HTR-8/SVneo (cell line): ENCODE measurements around the gene FIGN.

Experiments used
- DNase-seq: peaks from one replicate; pipeline ENCODE4 v3.0.0; 2011; ENCODE audit warnings: low spot score, mixed read lengths; ENCODE audit not compliant: insufficient read length
- FAIRE-seq: peaks from 2 replicates; lab custom pipeline; 2011; peaks lifted over from hg19 to GRCh38; lab: Jason Lieb, UNC

Gene FIGN

DNA sequence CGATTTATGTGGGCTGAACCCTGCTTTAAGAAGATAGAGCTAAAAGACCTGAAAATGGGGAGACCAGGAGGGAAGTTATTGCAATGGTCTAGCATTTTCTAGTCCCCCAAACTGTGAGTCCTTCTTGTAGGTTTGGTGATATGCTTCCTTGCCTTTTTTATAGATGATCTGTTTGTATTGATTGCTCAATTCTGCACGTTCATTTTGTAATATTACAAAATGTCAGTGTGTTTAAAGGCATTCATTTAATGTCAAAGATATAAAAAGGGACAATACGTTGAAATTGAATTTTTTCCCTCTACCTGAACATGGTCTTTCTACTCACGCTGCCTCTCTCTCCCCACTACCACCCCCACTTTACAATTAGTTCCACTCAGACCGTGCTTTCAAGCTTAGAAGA, 5.6 kb upstream of the FIGN start:
- DNase-seq (no peak), FAIRE-seq (no peak)

- no peak for DNase-seq
- no peak for FAIRE-seq
These were observed 1.8 kb upstream of the FIGN start for GRCh38 chr2:163737563-163737962.

DNA sequence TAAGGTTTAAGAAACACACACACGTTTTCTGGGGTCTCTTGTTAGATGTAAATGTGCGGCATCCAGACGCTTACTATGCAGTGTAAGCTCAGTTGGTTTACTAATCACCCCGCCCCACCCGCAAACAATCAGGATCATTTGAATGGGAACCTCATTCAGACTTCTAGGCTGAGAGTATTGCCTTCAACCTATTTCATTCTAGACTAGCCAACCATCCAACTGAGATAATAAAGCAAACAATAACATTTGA, 1.3 kb upstream of the FIGN start:
- DNase-seq: no peak
- FAIRE-seq: no peak

DNA sequence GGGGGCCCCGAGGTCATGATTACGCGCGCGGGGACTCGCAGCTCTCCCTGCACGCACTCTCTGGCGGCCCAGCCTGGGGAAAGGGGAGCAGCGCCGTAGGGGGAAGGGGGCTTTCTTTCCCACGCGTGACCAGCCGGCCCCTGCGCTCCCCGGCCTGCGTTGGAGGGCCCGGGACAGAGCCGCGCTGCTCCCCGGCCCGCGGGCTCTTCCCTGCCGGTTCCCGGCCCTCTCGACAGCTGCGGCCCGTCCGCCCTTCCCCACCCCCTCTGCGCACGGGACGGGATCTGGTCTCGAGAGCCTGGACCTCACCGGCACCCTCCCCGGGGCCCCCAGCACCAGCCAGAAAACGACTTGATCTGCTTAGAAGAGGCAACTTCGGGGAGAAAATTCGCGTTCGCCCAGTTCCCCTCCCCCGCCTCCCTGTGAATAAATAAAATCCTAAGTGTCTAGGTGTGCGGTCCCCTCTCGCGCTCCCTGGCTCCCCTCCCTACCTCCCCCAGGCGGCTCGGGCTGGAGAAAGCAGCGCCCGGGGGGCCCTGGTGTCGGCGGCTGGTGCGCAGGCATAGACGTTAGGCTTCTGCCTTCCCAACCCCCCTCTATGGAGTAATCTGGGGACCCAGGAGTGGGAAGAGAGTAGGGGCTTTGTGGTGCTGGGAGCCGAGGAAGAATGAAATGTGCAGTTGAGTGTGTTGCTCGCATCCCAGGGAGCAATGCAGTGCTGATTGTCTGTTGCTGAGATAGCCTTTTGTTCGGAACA, 803 bp upstream of the FIGN start:
- DNase-seq (peak; percentile 55), FAIRE-seq (no peak)

DNA sequence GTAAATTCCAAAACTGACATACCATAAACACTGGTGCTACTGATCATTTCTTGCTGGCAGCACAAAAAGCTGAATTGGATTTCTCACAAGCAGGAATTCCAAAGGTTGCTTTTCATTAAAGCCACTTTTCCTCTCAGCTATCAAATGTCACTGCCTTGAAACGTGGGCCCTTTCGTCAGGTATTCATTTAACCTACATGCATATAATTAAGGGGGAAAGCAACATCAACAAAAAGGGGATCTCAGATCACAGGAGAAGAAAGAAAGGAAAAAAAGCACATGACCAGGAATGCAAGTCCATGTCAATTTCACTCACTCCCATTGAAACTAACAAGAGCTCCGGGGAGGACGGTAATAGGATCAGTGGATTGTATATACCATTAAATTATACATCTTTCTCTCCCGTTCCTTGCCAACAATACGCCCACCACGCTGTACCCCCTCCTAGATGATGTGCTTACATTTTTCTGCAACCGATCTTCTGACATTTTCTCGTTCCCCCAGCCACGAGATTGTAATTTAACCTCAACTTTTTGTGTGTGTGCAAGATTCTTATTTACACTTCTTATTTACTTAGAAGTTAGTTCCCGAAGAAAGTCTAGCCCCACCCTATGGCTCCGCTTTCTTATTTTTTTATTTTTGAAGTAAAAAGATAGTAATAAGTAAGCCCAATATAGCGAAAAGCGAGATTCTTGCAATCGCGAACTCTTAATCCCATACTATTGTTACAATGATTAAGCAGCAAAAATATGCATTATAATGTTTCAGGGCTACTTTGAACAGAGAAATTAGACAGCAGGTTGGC, 725 bp downstream of the FIGN start:
- no peak for FAIRE-seq
- no peak for DNase-seq

DNA sequence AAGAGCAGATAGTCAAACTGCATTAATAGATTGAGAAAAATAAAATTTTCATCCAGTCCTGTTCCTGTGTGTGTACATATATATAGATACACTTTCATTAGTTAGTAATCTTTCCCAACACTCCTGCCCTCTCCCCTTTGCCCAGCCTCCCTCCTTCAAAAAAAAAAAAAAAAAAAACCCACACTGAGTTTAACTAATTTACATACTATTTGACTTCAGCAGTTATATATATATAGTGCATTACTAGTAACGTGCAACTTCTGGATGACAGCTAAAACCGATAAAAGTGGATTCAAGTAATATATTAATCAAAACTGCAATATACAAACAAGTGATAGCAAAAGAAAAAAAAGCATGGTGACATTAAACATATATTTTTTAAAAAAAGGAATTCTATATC, 1.4 kb downstream of the FIGN start:
- DNase-seq (no peak), FAIRE-seq (no peak)

DNA sequence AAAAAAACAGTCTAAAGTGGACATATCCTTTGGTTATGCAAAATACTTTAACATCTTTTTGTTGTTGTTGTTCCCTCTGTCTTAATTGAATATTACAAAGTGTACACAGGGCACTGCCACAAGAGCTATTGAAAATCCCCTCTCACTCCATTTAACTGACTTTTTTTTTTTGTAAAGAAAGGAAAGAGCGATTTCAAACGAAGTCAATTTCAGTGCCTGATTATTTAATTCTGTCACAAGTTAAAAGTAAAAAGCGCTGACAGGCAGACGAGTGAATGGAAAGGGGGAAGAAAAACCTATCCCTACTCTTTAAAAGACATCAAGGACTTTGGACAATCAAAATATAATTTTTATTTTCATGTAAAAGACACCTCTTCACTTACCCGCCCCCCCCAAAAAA, 1.9 kb downstream of the FIGN start:
- FAIRE-seq (no peak), DNase-seq (no peak)

DNA sequence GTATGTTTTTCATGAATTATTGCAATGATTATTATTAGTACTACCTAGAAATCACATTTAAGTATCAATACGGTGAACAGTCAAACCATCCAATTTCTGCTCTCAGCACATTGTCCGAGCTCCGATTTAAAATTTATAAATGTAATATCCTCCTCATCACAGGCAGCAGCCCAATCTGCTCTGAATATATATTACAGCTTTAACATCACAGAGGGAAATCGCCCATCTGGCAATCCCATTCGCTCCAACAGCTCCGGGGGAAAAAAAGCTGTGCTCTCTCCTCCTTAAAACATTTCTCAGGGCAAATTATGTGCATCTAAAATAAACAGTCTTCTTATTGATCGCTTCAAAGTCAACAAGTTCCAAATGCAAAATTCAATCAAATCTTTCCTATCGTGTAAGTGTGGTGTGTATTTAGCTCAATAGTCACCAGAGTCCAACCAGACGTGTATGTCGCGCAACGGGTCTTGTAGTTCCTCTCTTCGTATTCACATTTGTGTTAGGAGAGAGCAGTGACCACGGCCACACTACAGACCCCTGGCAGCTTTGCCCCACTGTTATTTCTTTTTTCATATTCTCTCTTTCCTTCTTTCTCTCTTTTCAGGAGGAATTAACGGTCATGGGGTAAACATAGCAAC, 2.4 kb downstream of the FIGN start:
- FAIRE-seq: no peak
- DNase-seq: no peak

DNA sequence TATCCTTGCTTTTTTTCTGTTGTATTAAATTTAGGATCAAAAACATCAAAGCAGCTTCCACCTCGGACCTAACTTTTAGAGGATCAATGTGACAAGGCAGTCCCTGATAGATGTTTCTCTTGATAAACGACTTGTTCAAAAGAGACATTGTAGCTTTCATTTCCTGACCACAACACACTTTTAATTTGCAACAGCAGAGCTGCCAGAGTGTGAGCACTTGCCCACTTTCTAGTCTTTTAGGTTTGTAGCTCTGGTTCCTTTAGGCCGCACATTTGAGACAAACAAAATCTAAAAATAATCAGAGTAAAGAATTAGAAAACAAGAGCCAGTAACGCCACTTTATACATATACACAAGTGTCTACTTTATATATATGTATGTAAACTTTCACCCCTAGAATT, 3.1 kb downstream of the FIGN start:
- FAIRE-seq (no peak), DNase-seq (no peak)

DNA sequence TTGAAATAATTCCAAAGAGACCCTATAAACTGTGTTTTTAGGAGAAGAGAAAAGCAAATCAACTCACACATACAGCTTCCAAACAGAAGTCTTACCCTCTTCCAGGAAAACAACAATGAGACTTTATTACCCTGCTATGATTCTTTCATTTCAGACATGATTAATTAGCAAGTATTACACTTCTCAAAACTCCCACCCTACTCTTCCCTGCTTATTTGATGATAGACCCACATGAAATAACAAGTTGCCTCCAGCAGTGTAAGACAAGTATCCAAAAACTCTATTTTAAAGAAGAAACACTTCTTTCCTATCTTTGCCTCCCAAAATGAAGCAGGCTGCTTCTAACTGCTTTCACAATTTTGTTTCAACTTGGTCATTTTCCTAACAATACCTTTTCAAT, 4.1 kb downstream of the FIGN start:
- DNase-seq (no peak), FAIRE-seq (no peak)

GRCh38 chr2:163730556-163730955, 5.3 kb downstream of the FIGN start:
- DNase-seq (no peak), FAIRE-seq (no peak)

GRCh38 chr2:163729636-163730273, 6.1 kb downstream of the FIGN start:
- DNase-seq (no peak), FAIRE-seq (no peak)

GRCh38 chr2:163723881-163724280, 11.9 kb downstream of the FIGN start:
- DNase-seq: no peak
- no peak for FAIRE-seq

- DNase-seq (no peak), FAIRE-seq (no peak)
These were observed 12.5 kb downstream of the FIGN start for GRCh38 chr2:163723348-163723747.

DNA sequence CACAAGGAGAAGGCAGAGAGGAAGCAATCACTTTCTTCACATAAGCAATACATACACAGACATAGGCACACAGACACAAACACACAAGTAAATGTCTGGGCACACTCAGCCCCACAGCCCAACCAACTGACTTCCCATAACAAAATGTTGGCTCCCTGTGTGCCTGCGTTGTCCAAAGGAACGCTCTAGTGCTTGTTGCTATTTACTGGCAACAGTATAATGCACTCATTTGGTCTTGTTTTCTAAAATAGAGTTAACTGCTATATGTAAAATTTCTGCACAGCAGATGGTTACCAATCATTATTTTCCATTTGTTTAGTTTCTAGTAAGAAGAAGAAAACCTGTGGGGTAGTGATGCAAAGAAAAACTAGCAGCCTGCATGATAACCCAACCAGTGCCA, 16.5 kb downstream of the FIGN start:
- no peak for DNase-seq
- FAIRE-seq: no peak

DNA sequence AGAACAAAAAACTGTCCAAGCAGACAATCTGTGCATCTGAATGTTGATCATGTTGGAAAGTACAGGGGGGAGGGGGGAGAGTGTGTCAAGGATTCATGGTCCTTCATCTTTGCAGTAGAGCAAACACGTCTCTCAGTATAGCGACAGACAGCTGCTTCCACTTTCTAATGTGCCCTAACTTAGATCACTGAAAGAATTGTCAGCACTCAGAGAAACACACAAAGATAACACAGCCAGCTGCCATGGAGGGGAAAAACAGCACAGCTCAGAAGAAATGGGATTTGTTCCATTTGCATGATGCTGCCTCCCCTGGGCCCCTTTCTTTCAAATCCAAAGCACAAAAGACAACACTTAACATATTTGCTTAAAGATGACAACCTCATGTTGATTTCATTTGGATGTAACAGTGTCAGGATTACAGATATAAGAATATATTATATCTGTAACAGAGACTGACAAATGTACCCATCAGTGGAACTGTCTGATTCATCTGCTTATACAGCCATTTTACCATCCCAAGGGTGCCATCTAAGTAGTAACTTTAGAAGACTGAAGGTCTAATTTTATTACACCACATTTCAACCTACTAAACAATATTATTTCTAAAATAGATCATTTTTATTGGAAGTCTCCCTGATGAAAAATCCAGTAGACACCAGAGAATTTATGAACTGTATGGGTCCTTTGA, 17.7 kb downstream of the FIGN start:
- FAIRE-seq (no peak), DNase-seq (no peak)

DNA sequence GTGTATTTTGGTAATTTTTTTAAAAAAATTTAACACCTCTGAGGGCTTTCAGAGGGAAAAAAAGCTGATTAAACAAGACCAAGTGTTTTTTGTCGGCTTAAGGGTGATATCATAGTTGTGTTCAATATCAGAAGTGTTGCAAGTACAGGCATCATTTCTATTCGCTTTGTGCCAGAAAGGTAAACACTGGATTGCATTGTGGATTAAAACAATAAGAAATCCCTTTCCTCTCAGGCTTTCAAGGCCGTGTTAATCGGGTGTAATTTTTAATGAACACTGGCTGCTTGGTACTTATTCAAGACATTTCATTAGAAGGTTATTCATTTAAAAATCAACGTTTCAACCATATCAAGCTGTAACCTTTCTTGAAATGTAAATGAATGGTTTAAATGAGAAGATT, 18.3 kb downstream of the FIGN start:
- DNase-seq: no peak
- FAIRE-seq: no peak

DNA sequence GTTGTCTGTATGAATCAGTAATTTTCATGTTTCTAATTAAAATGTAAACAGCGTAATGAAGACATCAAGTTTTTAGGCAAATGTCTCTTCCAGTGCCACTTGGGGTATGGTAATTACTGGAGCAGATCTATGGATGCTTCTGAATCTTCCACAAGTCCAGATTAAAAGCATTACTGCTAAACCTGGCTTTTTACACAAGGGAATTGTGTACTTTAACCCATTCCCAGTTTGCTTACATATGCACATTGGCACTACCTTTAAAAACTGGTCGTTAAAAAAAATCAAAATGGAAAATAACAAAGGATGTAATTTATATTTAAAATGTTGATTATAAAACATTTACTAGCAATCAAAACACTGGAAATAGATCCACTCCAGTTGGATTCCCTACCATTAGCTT, 19.7 kb downstream of the FIGN start:
- FAIRE-seq (no peak), DNase-seq (no peak)

GRCh38 chr2:163715668-163716067, 20.1 kb downstream of the FIGN start:
- FAIRE-seq: no peak

GRCh38 chr2:163715199-163715598, 20.6 kb downstream of the FIGN start:
- FAIRE-seq (no peak), DNase-seq (no peak)

More at GRCh38 chr2:163715668-163716067, 20.1 kb downstream of the FIGN start:
- DNase-seq: no peak
